H1 (cell line): Measurements from ENCODE around the gene OR4C3.

Source experiments
- CREB1 ChIP-seq: IDR thresholded peaks from 2 replicates; pipeline ENCODE4 v1.6.1; 2012; ENCODE audit warnings: inconsistent platforms
- CTCF ChIP-seq, 3 experiments: IDR thresholded peaks; 1 replicate in 2 of 3; 2 replicates in 1 of 3; pipeline versions ENCODE4 v1.5.1 to v1.6.1; 2011; ENCODE audit warnings: low read length in 3 of 3, mild to moderate bottlenecking in 3 of 3, inconsistent platforms in 2 of 3, low read depth in 1 of 3, moderate library complexity in 1 of 3; ENCODE audit not compliant: insufficient read depth in 1 of 3; ENCODE audit errors: control extremely low read depth in 1 of 3
- EP300 ChIP-seq, 2 experiments: IDR thresholded peaks; 1 replicate in 1 of 2; 2 replicates in 1 of 2; pipeline ENCODE4 v1.6.1; 2011 to 2012; ENCODE audit warnings: low read depth in 2 of 2, low read length in 2 of 2, mild to moderate bottlenecking in 2 of 2, borderline replicate concordance in 1 of 2, inconsistent platforms in 1 of 2, moderate library complexity in 1 of 2
- FOSL1 ChIP-seq: IDR thresholded peaks from 2 replicates; pipeline ENCODE4 v1.6.1; 2011; ENCODE audit warnings: mild to moderate bottlenecking, low read depth, low read length, moderate library complexity; ENCODE audit not compliant: insufficient read depth
- POLR2A ChIP-seq, 2 experiments: IDR thresholded peaks; 1 replicate in 1 of 2; 2 replicates in 1 of 2; pipeline ENCODE4 v1.6.1; 2011; ENCODE audit warnings: low read depth in 2 of 2, low read length in 2 of 2, mild to moderate bottlenecking in 2 of 2; ENCODE audit errors: control extremely low read depth in 1 of 2
- POLR2AphosphoS5 ChIP-seq: IDR thresholded peaks from 2 replicates; pipeline ENCODE4 v1.6.1; 2011; ENCODE audit warnings: low read depth, low read length
- POU5F1 ChIP-seq: IDR thresholded peaks from 2 replicates; pipeline ENCODE4 v1.6.1; 2011; ENCODE audit warnings: low read depth, mild to moderate bottlenecking, low read length, moderate library complexity
- SIN3A ChIP-seq, 2 experiments: IDR thresholded peaks in 1 of 2; conservative IDR thresholded peaks in 1 of 2; 2 replicates each; pipeline ENCODE4 v1.6.1; 2011 to 2012; ENCODE audit warnings: low read length in 2 of 2, improper control_type of control experiment in 1 of 2, low read depth in 1 of 2, mild to moderate bottlenecking in 1 of 2
- TAF1 ChIP-seq: IDR thresholded peaks from 2 replicates; pipeline ENCODE4 v1.6.1; 2011; ENCODE audit warnings: mild to moderate bottlenecking, low read depth, low read length
- USF2 ChIP-seq: IDR thresholded peaks from 2 replicates; pipeline ENCODE4 v1.6.1; 2011; ENCODE audit warnings: low read length, improper control_type of control experiment
- ZNF274 ChIP-seq: IDR thresholded peaks from 2 replicates; pipeline ENCODE4 v1.7.0; 2012; ENCODE audit warnings: low read length, borderline replicate concordance; ENCODE audit errors: extremely low read depth

GRCh38 chr11:48354677-48355076 is 30.0 kb downstream of the OR4C3 start:
- TF ChIP-seq CTCF (IDR thresholded peaks at IDR 0.05; ENCODE audit: control extremely low read depth in 1 of 3, insufficient read depth in 1 of 3, low read depth in 1 of 3, low read length in 3 of 3) (no peak), TAF1 (no peak), SIN3A (conservative IDR thresholded peaks at IDR 0.05 in 1 of 2, IDR thresholded peaks at IDR 0.05 in 1 of 2; ENCODE audit: low read depth in 1 of 2, low read length in 2 of 2) (no peak), USF2 (no peak), EP300 (IDR thresholded peaks at IDR 0.05; ENCODE audit: borderline replicate concordance in 1 of 2, low read depth in 2 of 2, low read length in 2 of 2) (no peak), CREB1 (no peak), POLR2AphosphoS5 (no peak), FOSL1 (no peak), POU5F1 (no peak), POLR2A (IDR thresholded peaks at IDR 0.05; ENCODE audit: control extremely low read depth in 1 of 2, low read depth in 2 of 2, low read length in 2 of 2) (no peak), ZNF274 (no peak)
